Activated naive CD8-positive, alpha-beta T cell treated with anti-CD3 and anti-CD28 coated beads, Interleukin-2, amount 10 ng/mL, durations not matched to agents 7 days and 5 days (primary cell): ENCODE data around the gene DNAJC3. TPM values are rescaled to one million over a fixed set of nuclear protein-coding genes. Genes with fewer than 3 reads are reported as not detected.
"Not testable (repeated sequence)": the region's sequence is repeated elsewhere in the genome, so short reads cannot be mapped to it uniquely, and the experiment has no call there.

ENCODE experiments used
- ATAC-seq: fragments of 150-1000 bp; cut with Tn5 transposase; one replicate; pipeline ENCODE4 v1.10.0; 2021; ENCODE audit warnings: low read depth, moderate library complexity
- POLR2A ChIA-PET: fragments of 350-600 bp; sonication (Branson Sonifier 250); formaldehyde crosslinking; loops from one replicate; lab custom pipeline; 2021; ENCODE audit warnings: antibody characterized with exemption; lab: Charles Lee
- DNase-seq: peaks from one replicate; pipeline ENCODE4 v3.0.0; 2021
- H3K27ac Mint-ChIP-seq: one replicate; pipeline ENCODE4 v1.8.0; 2022; ENCODE audit warnings: mild to moderate bottlenecking, mixed read lengths
- H3K27me3 Mint-ChIP-seq: one replicate; pipeline ENCODE4 v1.8.0; 2022; ENCODE audit warnings: mild to moderate bottlenecking, moderate library complexity, mixed read lengths
- H3K36me3 Mint-ChIP-seq: one replicate; pipeline ENCODE4 v1.8.0; 2021; ENCODE audit warnings: mild to moderate bottlenecking, mixed read lengths
- H3K4me1 Mint-ChIP-seq: one replicate; pipeline ENCODE4 v1.8.0; 2021; ENCODE audit warnings: mixed read lengths
- H3K4me3 Mint-ChIP-seq: one replicate; pipeline ENCODE4 v1.8.0; 2022; ENCODE audit warnings: mild to moderate bottlenecking, moderate library complexity, mixed read lengths
- H3K9me3 Mint-ChIP-seq: one replicate; pipeline ENCODE4 v1.8.0; 2021; ENCODE audit warnings: mixed read lengths
- total RNA-seq, 2 experiments: library from RNA; stranded (reverse); gene quantifications; one replicate each; pipeline ENCODE4 v1.2.3, GENCODE V29; 2021

Gene DNAJC3
- total RNA-seq, 2 experiments from 2014 or later = 14.9 to 16.6 TPM

- no peak for DNase-seq
- peaks cover 6% of the 10 kb centered on the region for H3K9me3 Mint-ChIP-seq
- H3K36me3 Mint-ChIP-seq = peaks cover 12% of the 10 kb centered on the region
- H3K27me3 Mint-ChIP-seq = no peaks in the 10 kb centered on the region
- no peak overlapping the region for H3K27ac Mint-ChIP-seq
- H3K4me1 Mint-ChIP-seq = peaks cover 2% of the 10 kb centered on the region
- ATAC-seq = no peak
- no peak overlapping the region for H3K4me3 Mint-ChIP-seq
- POLR2A ChIA-PET = no interaction called here
Measured at GRCh38 chr13:95740979-95741320, 64.0 kb downstream of the DNAJC3 start.

DNA sequence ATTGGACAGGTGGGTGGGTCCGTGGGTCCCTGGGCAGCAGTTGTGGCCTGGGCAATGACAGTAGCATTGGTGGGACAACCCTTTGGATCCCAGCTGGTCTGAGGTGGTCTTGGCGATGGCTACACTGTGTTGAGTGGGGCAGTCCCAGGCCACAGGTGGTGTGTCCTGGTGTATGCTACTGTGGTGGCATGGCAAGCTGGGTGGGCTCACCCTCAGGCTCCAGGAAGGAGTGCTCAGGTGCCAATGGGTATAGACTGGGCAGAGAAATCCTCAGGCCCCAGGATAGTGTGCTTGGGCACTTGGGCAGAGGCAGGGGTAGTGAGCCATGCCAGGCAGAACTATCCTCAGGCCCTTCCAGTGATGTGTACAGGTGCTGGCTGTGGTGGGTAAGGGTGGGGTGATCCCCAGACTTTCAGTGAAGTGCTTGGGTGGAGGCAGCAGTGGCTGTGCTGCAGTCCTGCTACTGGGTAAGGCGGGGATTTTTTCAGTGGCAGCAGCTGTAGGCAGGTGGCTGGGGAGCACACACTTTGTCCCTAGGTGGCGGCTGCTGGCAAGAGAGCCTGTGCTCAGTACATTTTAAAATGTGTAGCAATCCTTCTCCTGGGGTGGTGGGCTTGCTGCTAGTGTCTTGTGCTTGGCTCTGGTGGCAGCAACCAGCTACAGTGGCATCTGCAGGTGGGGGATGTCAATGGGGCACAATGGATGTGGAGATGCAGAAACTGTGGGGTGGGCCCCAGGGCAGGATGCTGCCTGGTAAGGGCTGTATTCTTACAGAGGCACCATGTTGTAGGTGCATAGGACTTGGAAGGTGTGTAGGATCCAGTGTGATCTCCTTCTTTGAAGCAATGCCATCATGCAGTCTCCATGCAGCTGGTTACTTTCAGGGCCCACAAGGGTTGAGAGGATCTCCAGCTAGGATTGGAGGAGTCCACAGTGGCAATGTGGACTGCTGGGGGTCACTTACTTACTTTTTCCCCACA lies 64.9 kb downstream of the DNAJC3 start:
- no peak overlapping the region for H3K4me3 Mint-ChIP-seq
- H3K4me1 Mint-ChIP-seq = peaks cover 2% of the 10 kb centered on the region
- DNase-seq (no peak), ATAC-seq (no peak)
- H3K9me3 Mint-ChIP-seq = peaks cover 6% of the 10 kb centered on the region
- H3K27ac Mint-ChIP-seq = no peak overlapping the region
- POLR2A ChIA-PET = no interaction called here
- peaks cover 12% of the 10 kb centered on the region for H3K36me3 Mint-ChIP-seq
- H3K27me3 Mint-ChIP-seq = no peaks in the 10 kb centered on the region

DNA sequence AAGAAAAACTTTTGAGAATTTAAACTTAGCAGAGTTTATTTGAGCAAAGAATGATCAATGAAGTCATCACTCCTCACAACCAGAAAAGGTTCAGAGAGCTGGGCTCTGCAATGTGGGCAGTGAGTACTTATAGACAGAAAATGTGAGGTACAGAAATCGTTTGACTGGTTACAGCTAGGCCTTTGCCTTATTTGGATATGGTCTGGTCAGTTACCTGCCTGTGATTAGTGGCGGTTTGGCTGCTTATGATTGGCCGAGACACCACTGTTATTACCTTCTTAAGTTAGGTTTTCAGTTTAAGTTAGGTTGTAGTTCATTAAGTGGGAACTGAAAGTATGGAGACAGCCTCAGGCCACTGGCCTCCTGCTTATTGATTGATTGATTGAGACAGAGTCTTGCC lies 66.3 kb downstream of the DNAJC3 start:
- ATAC-seq = no peak
- no peak for DNase-seq
- peaks cover 2% of the 10 kb centered on the region for H3K4me1 Mint-ChIP-seq
- peaks cover 18% of the 10 kb centered on the region for H3K36me3 Mint-ChIP-seq
- no peak overlapping the region for H3K27ac Mint-ChIP-seq
- H3K27me3 Mint-ChIP-seq = no peaks in the 10 kb centered on the region
- no peak overlapping the region for H3K4me3 Mint-ChIP-seq
- peaks cover 6% of the 10 kb centered on the region for H3K9me3 Mint-ChIP-seq
- POLR2A ChIA-PET = no interaction called here

- Mint-ChIP-seq H3K27me3 (no peaks in the 10 kb centered on the region), H3K36me3 (peaks cover 21% of the 10 kb centered on the region), H3K27ac (no peak overlapping the region), H3K4me1 (peaks cover 2% of the 10 kb centered on the region), H3K9me3 (peaks cover 6% of the 10 kb centered on the region), H3K4me3 (no peak overlapping the region)
- POLR2A ChIA-PET = no interaction called here
- DNase-seq = no peak
- ATAC-seq = no peak
Measured at GRCh38 chr13:95745289-95745688, 68.3 kb downstream of the DNAJC3 start.

DNA sequence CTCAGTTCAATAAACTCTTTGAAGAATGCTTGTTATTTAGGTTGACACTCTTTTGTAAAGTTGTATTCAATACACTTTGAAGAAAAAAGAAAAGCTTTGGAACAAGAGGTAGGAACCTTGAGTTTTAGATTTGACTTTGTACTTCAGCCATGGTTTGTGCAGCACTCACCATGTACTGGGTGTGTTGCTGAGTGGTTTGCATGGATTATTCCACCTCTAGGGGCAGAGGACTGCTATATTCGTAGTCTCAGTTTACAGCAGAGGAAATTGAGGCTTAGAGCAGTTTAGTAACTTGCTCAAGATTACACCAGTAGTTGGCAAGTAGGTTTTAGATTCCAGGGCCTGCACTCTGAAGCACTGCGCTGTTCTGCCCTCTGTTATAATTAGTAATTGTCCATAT lies 68.8 kb downstream of the DNAJC3 start:
- Mint-ChIP-seq H3K27me3 (no peaks in the 10 kb centered on the region), H3K9me3 (peaks cover 6% of the 10 kb centered on the region), H3K27ac (no peak overlapping the region), H3K4me1 (peaks cover 2% of the 10 kb centered on the region), H3K4me3 (no peak overlapping the region), H3K36me3 (peaks cover 19% of the 10 kb centered on the region)
- POLR2A ChIA-PET = no interaction called here
- ATAC-seq (no peak), DNase-seq (no peak)

DNA sequence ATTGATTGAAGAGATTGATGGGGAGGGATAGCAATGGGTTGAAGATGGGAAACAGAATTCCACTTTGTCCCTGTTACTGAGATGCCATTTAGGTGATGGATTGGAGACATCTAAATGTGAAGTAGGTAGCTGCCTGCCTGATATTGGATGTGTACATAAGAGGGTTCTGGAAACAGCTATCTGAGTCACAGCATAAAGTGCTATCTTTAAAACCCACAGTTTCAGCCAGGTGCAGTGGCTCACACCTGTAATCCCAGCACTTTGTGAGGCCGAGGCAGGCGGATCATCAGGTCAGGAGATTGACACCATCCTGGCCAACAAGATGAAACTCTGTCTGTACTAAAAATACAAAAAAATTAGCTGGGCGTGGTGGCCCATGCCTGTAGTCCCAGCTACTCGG lies 72.6 kb downstream of the DNAJC3 start:
- Mint-ChIP-seq H3K36me3 (peaks cover 16% of the 10 kb centered on the region), H3K27me3 (no peaks in the 10 kb centered on the region), H3K9me3 (peaks cover 2% of the 10 kb centered on the region), H3K4me1 (no peaks in the 10 kb centered on the region), H3K4me3 (no peak overlapping the region), H3K27ac (no peak overlapping the region)
- DNase-seq (no peak), ATAC-seq (no peak)
- POLR2A ChIA-PET = no interaction called here

DNA sequence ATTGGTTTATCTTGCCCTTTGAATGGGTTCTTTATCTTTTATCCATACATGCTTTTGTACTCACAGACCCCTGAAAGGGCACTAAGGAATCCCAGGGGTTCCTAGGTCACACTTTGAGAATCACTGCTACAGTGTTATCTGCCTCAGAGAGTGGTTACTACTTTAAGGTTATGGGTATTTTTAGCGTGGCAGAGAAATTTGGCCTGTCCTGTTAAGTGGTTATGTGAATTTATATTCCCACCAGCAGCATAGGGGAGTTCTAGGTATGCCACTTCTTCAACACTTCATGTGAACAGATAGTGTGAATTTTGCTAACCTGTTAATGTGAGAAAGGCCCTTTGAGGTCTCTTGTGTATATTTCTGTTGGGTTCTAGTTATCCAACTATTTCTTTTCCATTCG lies 75.7 kb downstream of the DNAJC3 start:
- Mint-ChIP-seq H3K27me3 (no peaks in the 10 kb centered on the region), H3K4me3 (no peak overlapping the region), H3K27ac (no peak overlapping the region), H3K4me1 (peaks cover 4% of the 10 kb centered on the region), H3K9me3 (peaks cover 2% of the 10 kb centered on the region), H3K36me3 (peaks cover 14% of the 10 kb centered on the region)
- ATAC-seq (no peak), DNase-seq (no peak)
- POLR2A ChIA-PET = no interaction called here

DNA sequence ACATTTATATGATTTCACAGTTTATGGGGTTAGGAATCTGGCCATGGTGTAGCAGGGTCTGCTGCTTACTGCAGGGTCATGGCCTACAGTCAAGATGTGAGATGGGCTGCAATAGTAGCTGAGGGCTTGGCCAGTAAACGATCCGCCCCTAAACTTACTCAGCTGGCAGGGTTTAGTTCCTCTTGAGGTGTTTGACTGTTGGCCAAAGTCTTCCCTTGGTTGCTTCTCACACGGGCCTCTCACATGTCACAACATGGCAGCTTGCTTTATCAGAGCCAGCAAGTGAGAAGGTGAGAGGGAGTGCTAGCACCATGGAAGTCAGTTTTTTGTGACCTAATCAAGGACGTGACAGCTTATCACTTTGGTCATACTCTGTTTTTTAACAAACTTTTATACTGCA lies 77.1 kb downstream of the DNAJC3 start:
- no peak overlapping the region for H3K27ac Mint-ChIP-seq
- peaks cover 2% of the 10 kb centered on the region for H3K9me3 Mint-ChIP-seq
- no peak overlapping the region for H3K4me3 Mint-ChIP-seq
- no peaks in the 10 kb centered on the region for H3K27me3 Mint-ChIP-seq
- peaks cover 4% of the 10 kb centered on the region for H3K4me1 Mint-ChIP-seq
- H3K36me3 Mint-ChIP-seq = peaks cover 16% of the 10 kb centered on the region
- ATAC-seq (no peak), DNase-seq (no peak)
- POLR2A ChIA-PET = no interaction called here

DNA sequence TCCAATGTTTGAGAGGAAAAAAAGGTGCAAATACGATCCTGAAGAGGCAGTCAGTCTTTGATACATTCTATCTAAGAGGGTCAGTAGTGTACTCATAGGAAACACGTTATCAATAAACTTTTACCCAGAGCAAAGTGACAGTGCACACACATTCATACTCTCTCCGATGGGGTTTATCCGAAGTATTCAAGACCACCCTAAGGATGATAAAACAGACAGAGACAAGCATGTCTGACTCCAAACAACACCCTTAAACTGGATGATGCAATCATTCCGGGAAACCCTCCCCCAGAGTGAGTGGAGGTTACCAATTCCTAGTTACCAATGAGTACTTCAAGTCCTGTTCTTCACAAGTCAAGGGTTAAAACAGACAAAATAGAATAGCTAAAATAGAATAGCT lies 79.1 kb downstream of the DNAJC3 start:
- Mint-ChIP-seq H3K4me3 (no peak overlapping the region), H3K27ac (no peak overlapping the region), H3K36me3 (peaks cover 12% of the 10 kb centered on the region), H3K27me3 (no peaks in the 10 kb centered on the region), H3K4me1 (peaks cover 4% of the 10 kb centered on the region), H3K9me3 (peaks cover 2% of the 10 kb centered on the region)
- ATAC-seq (no peak), DNase-seq (no peak)
- POLR2A ChIA-PET = no interaction called here

DNA sequence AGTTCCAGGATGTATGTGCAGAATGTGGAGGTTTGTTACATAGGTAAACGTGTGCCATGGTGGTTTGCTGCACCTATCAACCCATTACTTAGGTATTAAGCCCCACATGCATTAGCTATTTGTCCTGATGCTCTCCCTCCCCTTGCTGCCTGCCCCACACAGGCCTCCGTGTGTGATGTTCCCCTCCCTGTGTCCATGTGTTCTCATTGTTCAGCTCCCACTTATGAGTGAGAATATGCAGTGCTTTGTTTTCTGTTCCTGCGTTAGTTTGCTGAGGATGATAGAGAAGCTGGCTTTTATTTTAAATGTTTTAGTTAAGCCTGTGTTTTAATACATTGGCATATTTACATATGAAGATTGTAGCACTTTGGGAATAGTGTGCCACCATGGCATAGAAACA lies 85.7 kb downstream of the DNAJC3 start:
- H3K9me3 Mint-ChIP-seq, POLR2A ChIA-PET, H3K4me3 Mint-ChIP-seq, ATAC-seq, H3K27me3 Mint-ChIP-seq, H3K27ac Mint-ChIP-seq, H3K4me1 Mint-ChIP-seq, DNase-seq: not testable (repeated sequence)
- H3K36me3 Mint-ChIP-seq = peaks cover 11% of the 10 kb centered on the region

DNA sequence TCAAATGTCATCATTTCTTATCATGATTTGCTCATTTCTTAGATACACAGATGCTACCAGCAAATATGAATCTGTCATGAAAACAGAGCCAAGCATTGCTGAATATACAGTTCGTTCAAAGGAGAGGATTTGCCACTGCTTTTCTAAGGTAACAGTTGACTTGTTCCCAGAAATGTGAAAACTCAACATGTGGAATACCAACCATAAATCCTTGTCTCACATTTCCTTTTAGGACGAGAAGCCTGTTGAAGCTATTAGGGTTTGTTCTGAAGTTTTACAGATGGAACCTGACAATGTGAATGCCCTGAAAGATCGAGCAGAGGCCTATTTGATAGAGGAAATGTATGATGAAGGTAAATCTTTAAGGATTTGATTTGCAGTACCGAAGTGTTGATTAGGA lies 86.7 kb downstream of the DNAJC3 start:
- H3K9me3 Mint-ChIP-seq = no peaks in the 10 kb centered on the region
- no peak overlapping the region for H3K4me3 Mint-ChIP-seq
- H3K4me1 Mint-ChIP-seq = no peaks in the 10 kb centered on the region
- H3K27me3 Mint-ChIP-seq = no peaks in the 10 kb centered on the region
- ATAC-seq (no peak), DNase-seq (no peak)
- POLR2A ChIA-PET = no interaction called here
- no peak overlapping the region for H3K27ac Mint-ChIP-seq
- peaks cover 10% of the 10 kb centered on the region for H3K36me3 Mint-ChIP-seq

DNA sequence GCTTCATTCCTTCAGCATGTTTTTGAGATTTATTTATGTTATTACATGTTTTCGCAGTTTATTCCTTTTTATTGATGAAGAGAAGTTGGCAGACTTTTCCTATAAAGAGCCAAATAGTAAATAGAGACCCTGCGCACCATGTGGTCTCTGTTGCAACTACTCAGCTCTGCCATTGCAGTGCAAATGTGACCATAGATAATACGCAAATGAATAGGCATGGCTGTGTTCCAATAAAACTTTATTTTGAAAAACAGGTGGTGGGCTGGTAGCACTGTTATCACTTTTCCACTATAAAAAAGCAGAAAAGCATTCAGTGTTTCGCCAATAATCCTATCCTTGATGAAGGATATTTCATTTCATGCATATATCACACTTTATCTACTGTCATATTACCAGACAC lies 95.0 kb downstream of the DNAJC3 start:
- H3K27ac Mint-ChIP-seq = no peak overlapping the region
- peaks cover 18% of the 10 kb centered on the region for H3K36me3 Mint-ChIP-seq
- H3K4me3 Mint-ChIP-seq = no peak overlapping the region
- H3K4me1 Mint-ChIP-seq = peaks cover 3% of the 10 kb centered on the region
- POLR2A ChIA-PET = no interaction called here
- ATAC-seq (no peak), DNase-seq (no peak)
- H3K27me3 Mint-ChIP-seq = no peaks in the 10 kb centered on the region
- no peaks in the 10 kb centered on the region for H3K9me3 Mint-ChIP-seq

GRCh38 chr13:95779522-95779921 lies 102.6 kb downstream of the DNAJC3 start:
- Mint-ChIP-seq H3K9me3 (peaks cover 4% of the 10 kb centered on the region), H3K36me3 (peaks cover 22% of the 10 kb centered on the region), H3K27me3 (no peaks in the 10 kb centered on the region), H3K27ac (no peak overlapping the region), H3K4me3 (no peak overlapping the region), H3K4me1 (no peaks in the 10 kb centered on the region)
- no peak for DNase-seq
- ATAC-seq = no peak
- POLR2A ChIA-PET = no interaction called here

DNA sequence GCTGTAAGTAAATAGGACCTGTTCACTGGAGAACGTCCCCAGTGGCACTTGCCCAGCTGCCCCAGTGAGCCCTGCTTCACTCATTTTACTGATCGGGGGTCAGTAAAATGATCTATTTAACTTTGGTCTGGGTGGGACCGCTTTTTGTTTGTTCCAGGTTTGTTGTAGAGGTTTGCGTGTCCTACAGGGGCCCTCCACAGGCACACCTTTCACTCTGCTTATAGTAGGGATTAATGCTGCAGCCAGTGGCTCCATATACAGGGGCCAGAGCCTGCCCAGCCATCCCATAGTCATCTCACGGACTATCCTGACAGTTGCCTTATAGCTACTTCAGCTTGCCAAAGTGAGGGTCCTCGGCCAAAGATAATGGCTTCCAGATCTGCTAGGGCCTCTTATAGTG lies 104.1 kb downstream of the DNAJC3 start:
- ATAC-seq (no peak), DNase-seq (no peak)
- Mint-ChIP-seq H3K36me3 (peaks cover 19% of the 10 kb centered on the region), H3K9me3 (peaks cover 4% of the 10 kb centered on the region), H3K27me3 (no peaks in the 10 kb centered on the region), H3K4me3 (no peak overlapping the region), H3K4me1 (no peaks in the 10 kb centered on the region), H3K27ac (no peak overlapping the region)
- POLR2A ChIA-PET = no interaction called here
